KOPT-K1 (cell line): ENCODE data around the gene HSD17B13.
"Not testable (repeated sequence)": the region's sequence is repeated elsewhere in the genome, so short reads cannot be mapped to it uniquely, and the experiment has no call there.

Experiments
- H3K27ac ChIP-seq: fragments of 200-600 bp; sonication (generic); 2 replicates; pipeline ENCODE4 v1.5.1; 2016; ENCODE audit warnings: antibody characterized with exemption, mild to moderate bottlenecking, low read depth, low read length; ENCODE audit not compliant: poor library complexity, severe bottlenecking
- H3K36me3 ChIP-seq: fragments of 200-600 bp; sonication (generic); 2 replicates; pipeline ENCODE4 v1.5.1; 2017; ENCODE audit warnings: antibody characterized with exemption, mild to moderate bottlenecking, low read length, moderate library complexity; ENCODE audit not compliant: insufficient read depth
- H3K9me3 ChIP-seq: fragments of 200-600 bp; sonication (generic); 2 replicates; pipeline ENCODE4 v1.5.1; 2017; ENCODE audit warnings: antibody characterized with exemption, low read length, mild to moderate bottlenecking; ENCODE audit not compliant: insufficient read depth, poor library complexity, severe bottlenecking

HSD17B13 gene

GRCh38 chr4:87322754-87323153 is at the start of gene HSD17B13:
HSD17B13 (minus strand) TSS chr4:87322882; CDS start chr4:87322841, 41 bp downstream.
- H3K9me3 ChIP-seq: no peaks in the 10 kb centered on the region
- no peak within 1 kb of the TSS for H3K27ac ChIP-seq
- H3K36me3 ChIP-seq: no peaks in the 10 kb centered on the region

- Histone ChIP-seq H3K36me3 (peaks cover 72% of the 10 kb centered on the region), H3K9me3 (peaks cover 20% of the 10 kb centered on the region), H3K27ac (no peak overlapping the region)
Observed at GRCh38 chr4:87370068-87370467, 47.4 kb upstream of the HSD17B13 start.

GRCh38 chr4:87366521-87367162 is 44.0 kb upstream of the HSD17B13 start:
- Histone ChIP-seq H3K9me3 (peaks cover 20% of the 10 kb centered on the region), H3K36me3 (peaks cover 71% of the 10 kb centered on the region), H3K27ac (no peak overlapping the region)

- Histone ChIP-seq H3K27ac (no peak overlapping the region), H3K36me3 (peaks cover 64% of the 10 kb centered on the region), H3K9me3 (peaks cover 20% of the 10 kb centered on the region)
Observed at GRCh38 chr4:87365348-87365747, 42.7 kb upstream of the HSD17B13 start.

- H3K27ac ChIP-seq: no peak overlapping the region
- H3K36me3 ChIP-seq: peaks cover 55% of the 10 kb centered on the region
- peaks cover 19% of the 10 kb centered on the region for H3K9me3 ChIP-seq
Observed at GRCh38 chr4:87363552-87363951, 40.9 kb upstream of the HSD17B13 start.

GRCh38 chr4:87360338-87360935 is 37.8 kb upstream of the HSD17B13 start:
- Histone ChIP-seq H3K27ac (no peak overlapping the region), H3K9me3 (no peaks in the 10 kb centered on the region), H3K36me3 (peaks cover 28% of the 10 kb centered on the region)

- no peaks in the 10 kb centered on the region for H3K9me3 ChIP-seq
- no peak overlapping the region for H3K27ac ChIP-seq
- peaks cover 16% of the 10 kb centered on the region for H3K36me3 ChIP-seq
Observed at GRCh38 chr4:87359258-87359657, 36.6 kb upstream of the HSD17B13 start.

- H3K27ac ChIP-seq: no peak overlapping the region
- peaks cover 8% of the 10 kb centered on the region for H3K36me3 ChIP-seq
- H3K9me3 ChIP-seq: no peaks in the 10 kb centered on the region
Observed at GRCh38 chr4:87356832-87357526, 34.3 kb upstream of the HSD17B13 start.

GRCh38 chr4:87354168-87355102 is 31.8 kb upstream of the HSD17B13 start:
- Histone ChIP-seq H3K9me3 (no peaks in the 10 kb centered on the region), H3K36me3 (peaks cover 4% of the 10 kb centered on the region; the same call in 1 of the 2 replicates), H3K27ac (no peak overlapping the region)

- no peak overlapping the region for H3K27ac ChIP-seq
Observed at GRCh38 chr4:87353592-87353991, 30.9 kb upstream of the HSD17B13 start.

GRCh38 chr4:87345139-87345538 is 22.5 kb upstream of the HSD17B13 start:
- no peak overlapping the region for H3K27ac ChIP-seq
- peaks cover 5% of the 10 kb centered on the region for H3K9me3 ChIP-seq
- peaks cover 7% of the 10 kb centered on the region; the same call in 1 of the 2 replicates for H3K36me3 ChIP-seq

More at GRCh38 chr4:87353592-87353991, 30.9 kb upstream of the HSD17B13 start:
- H3K36me3 ChIP-seq: peaks cover 4% of the 10 kb centered on the region; the same call in 1 of the 2 replicates
- no peaks in the 10 kb centered on the region for H3K9me3 ChIP-seq

GRCh38 chr4:87342872-87343271 is 20.2 kb upstream of the HSD17B13 start:
- H3K9me3 ChIP-seq: peaks cover 5% of the 10 kb centered on the region
- H3K36me3 ChIP-seq: peaks cover 7% of the 10 kb centered on the region; the same call in 1 of the 2 replicates
- no peak overlapping the region for H3K27ac ChIP-seq

GRCh38 chr4:87341954-87342635 is 19.4 kb upstream of the HSD17B13 start:
- not testable (repeated sequence) for H3K9me3 ChIP-seq, H3K27ac ChIP-seq, H3K36me3 ChIP-seq

- Histone ChIP-seq H3K36me3 (peaks cover 8% of the 10 kb centered on the region; the same call in 1 of the 2 replicates), H3K27ac (no peak overlapping the region), H3K9me3 (peaks cover 3% of the 10 kb centered on the region)
Observed at GRCh38 chr4:87339440-87339839, 16.8 kb upstream of the HSD17B13 start.
